Retina (tissue), 1 donor: Measurements from ENCODE around the gene CDHR3.
A peak's percentile ranks its signal among the peaks of the same experiment; 100 is the strongest.

ENCODE experiments used
- DNase-seq: peaks from one replicate; pipeline ENCODE4 v3.0.0-alpha.2; 2016

The CDHR3 gene

GRCh38 chr7:106053109-106053508 lies 90.0 kb downstream of the CDHR3 start:
- peak; percentile 55 for DNase-seq

DNA sequence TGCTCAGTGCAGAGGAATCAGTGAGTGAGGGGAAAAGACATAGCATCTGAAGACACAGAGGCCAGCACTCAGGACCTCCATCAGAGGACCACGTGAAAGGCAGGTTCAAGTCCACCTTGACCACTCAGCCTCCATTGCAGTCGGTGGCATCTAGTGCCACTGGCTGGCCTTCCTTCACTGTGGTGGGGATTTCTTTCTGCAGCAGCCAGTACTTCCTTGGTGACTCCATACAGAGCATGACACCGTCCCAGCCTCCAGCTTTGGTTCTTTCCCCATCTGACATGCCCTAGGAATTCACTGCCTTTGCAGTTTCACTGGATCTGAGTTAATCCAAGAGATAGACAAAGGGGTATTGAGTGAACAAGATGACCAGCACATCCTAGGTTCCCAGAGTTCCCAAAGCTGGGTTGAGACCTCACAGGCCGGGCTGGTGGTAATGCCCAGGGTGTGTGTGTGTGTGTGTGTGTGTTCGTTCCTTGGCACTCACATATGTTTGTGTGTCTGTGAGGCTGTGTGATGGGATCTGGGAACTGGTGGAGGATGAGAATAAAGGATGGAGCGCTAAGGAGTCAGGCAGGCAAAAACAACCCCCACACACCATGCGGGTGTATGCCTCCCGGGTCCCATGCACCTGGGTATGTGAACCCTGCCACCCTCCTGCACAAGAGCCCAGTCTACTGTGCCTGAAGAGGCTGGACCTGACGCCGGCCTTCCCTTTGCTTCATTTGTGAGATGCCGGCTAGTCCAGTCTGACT lies 91.3 kb downstream of the CDHR3 start:
- no peak for DNase-seq

GRCh38 chr7:106054971-106055532 lies 92.0 kb downstream of the CDHR3 start:
- DNase-seq, result no peak

- DNase-seq, result peak; percentile 76
These were observed 93.6 kb downstream of the CDHR3 start for GRCh38 chr7:106056513-106057203.

DNA sequence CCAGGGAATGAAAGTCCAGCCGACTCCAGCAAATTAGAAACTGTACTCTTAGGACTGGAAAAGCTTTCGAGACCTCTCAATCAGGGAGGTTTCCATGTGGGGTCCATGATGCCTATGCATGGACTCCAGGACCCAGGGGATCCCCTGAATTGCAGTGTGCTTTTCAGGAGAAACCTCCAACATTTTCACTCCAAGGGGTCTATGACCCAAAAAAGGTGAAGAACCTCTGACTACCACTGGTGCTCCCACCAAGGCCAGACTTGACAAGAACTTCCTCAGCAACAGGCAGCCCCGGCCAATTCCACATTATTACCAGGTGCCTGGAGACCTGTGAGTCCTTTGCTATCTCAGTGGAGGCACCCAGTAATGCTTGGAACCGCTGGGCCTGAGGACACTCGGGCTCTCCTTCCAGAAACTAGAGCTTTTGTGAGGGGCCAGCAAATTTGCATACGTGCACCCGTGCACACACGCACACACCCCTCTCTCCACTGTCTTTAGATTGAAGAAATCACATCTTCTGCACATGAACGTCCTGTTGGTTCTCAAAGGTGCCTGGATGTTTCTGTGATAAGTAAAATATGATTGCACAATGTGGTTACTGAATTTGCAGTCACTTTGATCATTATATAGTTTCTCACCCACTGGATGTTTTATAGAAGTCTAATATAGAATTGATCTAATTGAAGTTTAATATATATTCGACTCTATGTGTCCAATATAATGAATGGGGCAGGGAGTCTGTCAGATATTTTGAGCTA lies 94.3 kb downstream of the CDHR3 start:
- DNase-seq, result no peak

DNA sequence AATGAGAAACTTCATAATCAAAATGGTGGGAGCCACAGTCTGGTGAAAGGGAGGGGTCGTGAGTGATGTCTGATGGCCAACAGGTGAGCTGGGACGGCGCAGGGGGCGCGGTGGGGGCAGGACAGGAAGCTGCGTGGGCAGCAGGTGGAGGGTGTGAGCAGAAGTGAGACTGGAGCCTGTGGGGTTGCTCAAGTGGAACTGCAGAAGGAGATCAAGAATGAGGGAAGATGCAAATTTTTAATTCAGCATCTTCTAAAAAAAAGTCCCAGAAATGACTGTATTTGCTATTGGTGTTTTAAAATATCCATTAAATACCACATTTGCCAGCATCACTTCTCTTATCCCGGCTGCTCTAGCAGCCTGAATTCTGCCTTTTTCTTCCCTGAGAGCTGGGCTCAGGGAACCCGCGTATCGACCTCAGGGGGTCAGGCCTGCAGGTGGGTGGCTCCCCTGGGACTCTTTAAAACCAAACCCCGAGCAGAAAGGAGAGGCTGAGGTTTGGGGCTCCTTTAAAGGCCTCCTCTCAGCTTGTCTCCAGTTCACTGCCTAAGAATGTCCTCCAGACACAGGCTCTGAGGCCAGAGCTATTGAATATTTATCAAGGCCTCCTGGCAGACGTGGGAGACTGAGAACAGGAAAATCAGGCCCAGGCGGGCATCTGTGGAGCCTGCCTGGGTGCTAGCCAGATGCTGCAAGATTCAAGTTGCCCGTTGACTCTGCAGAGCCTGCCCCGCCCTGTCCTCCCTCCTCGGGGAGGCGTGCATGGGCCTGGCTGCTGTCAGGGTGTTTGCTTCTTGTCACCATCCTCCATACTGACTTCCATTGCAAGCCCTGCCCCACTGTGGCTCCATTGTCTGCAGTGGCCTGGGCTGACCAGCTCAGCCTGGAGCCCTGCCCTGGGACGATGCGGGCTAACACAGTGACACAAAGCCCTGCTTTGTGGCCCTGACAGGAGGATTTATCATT lies 95.2 kb downstream of the CDHR3 start:
- peak; percentile 67 for DNase-seq

DNA sequence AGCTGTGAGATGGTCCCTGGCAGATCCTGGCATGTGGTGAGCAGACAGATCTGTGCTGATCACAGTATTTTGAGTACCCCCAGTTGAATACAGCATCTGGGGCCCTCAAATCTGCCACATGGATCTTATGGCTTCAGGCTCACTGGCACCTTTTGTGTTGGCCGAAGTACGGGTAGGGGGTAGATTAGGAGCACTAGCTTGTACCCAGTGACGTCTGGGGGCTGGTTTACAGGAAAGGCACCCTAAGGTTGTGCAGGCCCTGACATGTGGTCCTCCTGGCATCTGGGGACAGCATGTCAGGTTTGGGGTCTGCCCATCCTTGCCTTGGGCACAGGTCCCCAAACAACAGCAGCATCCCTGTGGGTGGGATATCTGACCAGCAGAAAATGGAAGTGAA lies 95.9 kb downstream of the CDHR3 start:
- no peak for DNase-seq

- no peak for DNase-seq
These were observed 96.5 kb downstream of the CDHR3 start for GRCh38 chr7:106059556-106059955.

GRCh38 chr7:106060394-106060920 lies 97.4 kb downstream of the CDHR3 start:
- DNase-seq, result no peak

GRCh38 chr7:106061301-106061979 lies 98.4 kb downstream of the CDHR3 start:
- no peak for DNase-seq

DNA sequence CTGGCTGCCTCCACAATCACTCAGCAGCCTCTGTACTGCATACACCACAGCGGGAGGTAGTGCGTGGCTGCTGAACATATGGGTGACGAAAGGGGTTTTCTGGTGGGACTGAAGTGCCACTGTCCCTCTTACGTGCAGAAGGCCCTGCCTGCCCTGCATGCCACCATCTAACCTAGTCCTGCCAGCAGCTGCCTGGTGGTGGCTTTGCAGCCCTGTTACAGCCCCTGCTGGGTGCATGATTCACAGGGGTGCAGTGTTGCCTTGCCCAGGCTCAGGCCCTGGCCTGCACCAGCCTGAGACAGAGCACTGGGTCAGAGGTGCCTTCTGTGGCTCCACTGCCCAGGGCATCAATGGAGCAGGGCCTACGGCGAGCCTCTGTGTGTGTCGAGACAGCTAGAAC lies 98.9 kb downstream of the CDHR3 start:
- no peak for DNase-seq

DNA sequence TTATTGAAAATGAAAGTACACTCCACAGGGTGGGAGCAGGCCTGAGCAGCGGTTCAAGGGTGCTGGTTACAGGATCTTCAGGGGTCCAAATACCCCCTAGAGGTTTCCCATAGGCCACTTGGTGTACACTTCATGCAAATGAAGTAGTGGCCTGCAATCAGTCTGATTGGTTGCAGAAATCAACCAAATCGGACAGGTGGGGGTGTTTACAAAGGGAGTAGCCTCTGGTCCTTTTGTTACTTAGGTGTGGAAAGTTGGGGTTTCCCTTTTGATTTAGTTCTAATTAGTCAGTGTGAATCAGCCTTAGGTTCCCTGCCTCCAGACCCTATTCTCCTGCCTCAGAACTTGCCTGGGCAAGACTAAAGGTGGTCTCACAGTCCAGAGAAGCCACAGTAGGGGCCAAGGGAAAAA lies 99.5 kb downstream of the CDHR3 start:
- DNase-seq, result no peak

GRCh38 chr7:106063024-106063423 lies 100.0 kb downstream of the CDHR3 start:
- no peak for DNase-seq

DNA sequence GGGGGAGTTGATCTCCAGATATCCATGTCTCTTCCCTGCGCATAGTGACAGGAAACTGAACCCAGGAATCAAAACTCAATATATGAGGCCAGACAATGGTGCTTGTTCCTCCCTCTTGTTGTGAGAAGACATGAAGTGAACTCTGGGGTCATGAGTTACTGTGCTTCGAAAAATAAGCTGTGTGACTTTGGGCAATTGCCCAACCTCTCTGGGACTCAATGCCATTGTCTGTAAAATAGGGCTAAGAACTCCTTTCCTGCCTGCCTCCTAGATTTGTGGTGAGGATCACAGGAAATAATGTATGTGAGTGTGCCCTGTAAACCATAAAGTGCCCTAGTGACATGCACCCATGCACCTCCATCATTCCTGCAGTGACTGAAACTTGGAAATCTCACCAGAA lies 100.6 kb downstream of the CDHR3 start:
- no peak for DNase-seq

GRCh38 chr7:106064316-106064715 lies 101.3 kb downstream of the CDHR3 start:
- no peak for DNase-seq

DNA sequence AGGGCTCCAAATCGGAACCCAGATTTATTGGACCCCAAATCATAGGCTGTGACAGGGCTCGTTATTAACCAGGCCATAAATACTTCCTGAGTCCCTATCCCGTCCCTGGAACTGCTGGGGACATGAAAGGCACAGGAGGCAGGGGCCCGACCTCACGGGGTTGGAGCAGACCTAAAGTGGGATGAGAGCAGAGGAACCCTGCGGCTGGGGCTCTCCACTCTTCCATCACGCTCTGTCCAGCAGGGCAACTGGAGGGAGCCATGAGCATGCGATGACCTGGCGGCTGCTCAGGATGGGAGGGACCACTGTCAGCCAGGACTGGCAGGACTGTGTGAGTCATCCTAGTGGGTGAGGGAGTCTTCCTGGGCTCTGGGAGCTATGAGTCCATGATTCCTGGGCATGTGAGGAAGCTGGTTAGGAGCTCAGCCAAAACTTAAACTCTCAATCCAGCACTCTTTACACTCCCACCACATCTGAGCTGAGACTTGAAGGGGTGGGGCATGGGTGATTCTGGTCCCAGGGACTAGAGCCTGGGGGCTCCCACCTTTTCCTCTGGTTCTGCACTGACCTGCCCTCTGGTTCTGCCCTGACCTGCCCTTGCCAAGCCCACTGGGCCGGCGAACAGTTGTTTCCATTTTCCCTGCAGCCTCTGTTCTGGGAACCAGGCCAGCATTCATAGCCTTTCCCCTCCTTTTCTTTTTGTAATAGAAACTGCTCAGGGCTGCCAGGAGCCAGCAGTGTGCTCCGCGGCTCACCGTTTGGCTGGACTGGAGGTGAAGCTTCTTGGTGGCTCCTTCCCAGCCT lies 101.9 kb downstream of the CDHR3 start:
- no peak for DNase-seq

DNA sequence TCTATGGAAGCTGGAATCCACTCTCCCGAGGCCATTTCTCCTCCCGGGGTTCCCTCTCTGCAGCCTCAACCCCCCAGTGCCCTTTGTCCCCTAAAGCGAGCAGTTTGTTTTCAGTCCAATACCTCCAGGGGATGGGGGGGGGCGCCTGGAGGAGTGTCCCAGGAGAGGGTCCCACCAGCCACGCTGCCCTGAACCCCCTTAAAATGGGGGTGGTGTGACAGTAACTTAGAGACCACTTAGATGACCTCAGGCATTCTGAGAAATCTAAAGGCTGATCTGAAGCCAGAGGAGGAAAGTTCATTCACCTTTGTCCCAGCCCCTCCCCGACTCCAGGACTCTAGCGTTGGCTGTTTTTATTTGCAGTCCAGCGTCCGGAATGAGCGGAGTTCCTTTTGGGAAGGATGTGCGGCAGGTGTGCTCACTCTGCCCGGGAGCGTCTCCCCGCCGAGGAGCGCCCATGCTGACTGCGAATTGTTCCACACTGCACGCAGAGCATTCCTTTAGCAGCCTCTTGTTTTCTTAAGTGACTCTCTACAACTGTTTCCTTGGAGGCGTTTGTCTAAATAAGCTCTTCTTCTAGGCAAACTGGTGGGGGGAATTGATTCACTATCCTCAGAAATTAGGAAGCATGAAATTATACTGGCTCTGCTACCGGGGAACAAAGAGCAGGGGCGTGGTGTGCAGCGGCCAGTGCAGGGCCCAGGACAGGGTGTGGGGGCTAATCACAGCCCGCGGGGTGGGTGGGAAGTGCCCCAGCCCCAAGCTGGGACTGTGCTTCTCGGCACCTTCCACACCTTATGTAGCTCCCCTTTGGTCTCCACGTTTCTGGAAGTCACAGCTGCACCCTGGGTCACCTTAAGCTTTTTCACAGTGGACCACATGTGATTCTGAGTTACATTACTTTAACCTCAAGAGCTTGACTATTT lies 102.8 kb downstream of the CDHR3 start:
- no peak for DNase-seq

- no peak for DNase-seq
These were observed 104.6 kb downstream of the CDHR3 start for GRCh38 chr7:106067678-106068077.

- no peak for DNase-seq
These were observed 105.5 kb downstream of the CDHR3 start for GRCh38 chr7:106068538-106068961.
